Measurements from ENCODE around the gene TBC1D17.
A peak's percentile ranks its signal among the peaks of the same experiment; 100 is the strongest.

TBC1D17 gene

DNA sequence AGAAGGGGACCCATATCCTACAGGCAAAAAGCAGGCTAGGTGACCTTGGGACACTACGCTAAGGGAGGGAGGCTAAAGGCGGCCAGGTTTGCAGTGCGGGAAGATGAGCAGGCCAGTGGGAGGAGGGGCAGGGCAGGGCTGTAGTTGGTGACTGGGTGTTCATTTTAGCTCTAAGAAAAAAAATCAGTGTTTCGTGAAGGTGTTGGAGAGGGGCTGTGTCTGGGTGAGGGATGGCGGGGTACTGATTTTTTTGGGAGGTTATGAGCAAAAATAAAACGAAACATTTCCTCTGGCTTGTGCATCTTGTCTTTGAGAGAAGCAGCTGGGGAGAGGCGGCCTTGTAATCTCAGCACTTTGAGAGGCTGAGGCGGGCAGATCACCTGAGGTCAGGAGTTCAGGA lies 56.1 kb downstream of the TBC1D17 start:
- H3K4me2 ChIP-seq (ENCODE audit: low read length) = no peak overlapping the region
- peaks cover 3% of the 10 kb centered on the region for H3K79me2 ChIP-seq (ENCODE audit: insufficient read depth, low read length)
- H3K9ac ChIP-seq (ENCODE audit: low read length) = no peak overlapping the region
- no peaks in the 10 kb centered on the region for H4K20me1 ChIP-seq (ENCODE audit: insufficient read depth, low read length)
- TF ChIP-seq, protein P1, sequence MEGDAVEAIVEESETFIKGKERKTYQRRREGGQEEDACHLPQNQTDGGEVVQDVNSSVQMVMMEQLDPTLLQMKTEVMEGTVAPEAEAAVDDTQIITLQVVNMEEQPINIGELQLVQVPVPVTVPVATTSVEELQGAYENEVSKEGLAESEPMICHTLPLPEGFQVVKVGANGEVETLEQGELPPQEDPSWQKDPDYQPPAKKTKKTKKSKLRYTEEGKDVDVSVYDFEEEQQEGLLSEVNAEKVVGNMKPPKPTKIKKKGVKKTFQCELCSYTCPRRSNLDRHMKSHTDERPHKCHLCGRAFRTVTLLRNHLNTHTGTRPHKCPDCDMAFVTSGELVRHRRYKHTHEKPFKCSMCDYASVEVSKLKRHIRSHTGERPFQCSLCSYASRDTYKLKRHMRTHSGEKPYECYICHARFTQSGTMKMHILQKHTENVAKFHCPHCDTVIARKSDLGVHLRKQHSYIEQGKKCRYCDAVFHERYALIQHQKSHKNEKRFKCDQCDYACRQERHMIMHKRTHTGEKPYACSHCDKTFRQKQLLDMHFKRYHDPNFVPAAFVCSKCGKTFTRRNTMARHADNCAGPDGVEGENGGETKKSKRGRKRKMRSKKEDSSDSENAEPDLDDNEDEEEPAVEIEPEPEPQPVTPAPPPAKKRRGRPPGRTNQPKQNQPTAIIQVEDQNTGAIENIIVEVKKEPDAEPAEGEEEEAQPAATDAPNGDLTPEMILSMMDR (IDR thresholded peaks at IDR 0.05; ENCODE audit: low read length) = no peak
- no peak for TF ChIP-seq EZH2 (IDR thresholded peaks at IDR 0.05; ENCODE audit: borderline replicate concordance, low read length)
- H3K4me1 ChIP-seq (ENCODE audit: insufficient read depth, low read length, severe bottlenecking) = peaks cover 20% of the 10 kb centered on the region
- H3F3A ChIP-seq (ENCODE audit: insufficient read depth, low read length) = 0 out of 2 replicates have a peak, but pooled peaks cover 2% of the 10 kb centered on the region
- no peaks in the 10 kb centered on the region for H3K27me3 ChIP-seq (ENCODE audit: insufficient read depth, low read length)
- no peak overlapping the region for H2AFZ ChIP-seq (ENCODE audit: low read length)
- no peak overlapping the region for H3K4me3 ChIP-seq (ENCODE audit: low read depth, low read length, poor library complexity, severe bottlenecking)
- H3K36me3 ChIP-seq (ENCODE audit: insufficient read depth, low read length) = peaks cover 47% of the 10 kb centered on the region
- no peaks in the 10 kb centered on the region for H3K9me2 ChIP-seq (ENCODE audit: low read depth, low read length)
- H3K9me3 ChIP-seq (ENCODE audit: low read length) = no peaks in the 10 kb centered on the region
- no peak overlapping the region for H3K27ac ChIP-seq (ENCODE audit: low read depth, low read length, poor library complexity, severe bottlenecking)

DNA sequence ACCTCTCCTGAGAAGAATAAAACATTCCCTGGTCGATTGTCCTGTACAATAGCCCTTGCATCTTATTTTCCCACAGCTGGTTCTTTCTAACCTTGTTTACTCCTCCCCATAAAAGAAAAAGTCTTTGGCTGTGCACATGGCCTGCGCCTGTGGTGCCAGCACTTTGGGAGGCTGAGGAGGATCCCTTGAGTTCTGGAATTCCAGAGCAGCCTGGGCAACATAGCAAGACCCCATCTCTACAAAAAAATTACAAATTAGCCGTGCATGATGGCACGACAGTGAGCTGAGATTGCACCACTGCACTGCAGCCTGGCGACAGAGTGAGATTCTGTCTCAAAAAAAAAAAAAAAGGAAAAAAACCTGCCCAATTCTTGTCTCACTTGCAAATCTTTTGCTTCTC lies 59.0 kb downstream of the TBC1D17 start:
- Histone ChIP-seq H3K27me3 (ENCODE audit: insufficient read depth, low read length) (no peaks in the 10 kb centered on the region), H3K9ac (ENCODE audit: low read length) (no peak overlapping the region), H3K36me3 (ENCODE audit: insufficient read depth, low read length) (peaks cover 23% of the 10 kb centered on the region), H3K4me1 (ENCODE audit: insufficient read depth, low read length, severe bottlenecking) (peaks cover 2% of the 10 kb centered on the region), H3K4me2 (ENCODE audit: low read length) (no peak overlapping the region), H2AFZ (ENCODE audit: low read length) (no peak overlapping the region), H3K79me2 (ENCODE audit: insufficient read depth, low read length) (no peaks in the 10 kb centered on the region), H3K4me3 (ENCODE audit: low read depth, low read length, poor library complexity, severe bottlenecking) (no peak overlapping the region), H3K9me3 (ENCODE audit: low read length) (no peaks in the 10 kb centered on the region), H3K27ac (ENCODE audit: low read depth, low read length, poor library complexity, severe bottlenecking) (no peak overlapping the region), H3K9me2 (ENCODE audit: low read depth, low read length) (no peaks in the 10 kb centered on the region), H4K20me1 (ENCODE audit: insufficient read depth, low read length) (no peaks in the 10 kb centered on the region), H3F3A (ENCODE audit: insufficient read depth, low read length) (0 out of 2 replicates have a peak, but pooled peaks cover 2% of the 10 kb centered on the region)
- TF ChIP-seq EZH2 (IDR thresholded peaks at IDR 0.05; ENCODE audit: borderline replicate concordance, low read length) = no peak
- TF ChIP-seq, protein P1 (IDR thresholded peaks at IDR 0.05; ENCODE audit: low read length) = no peak

DNA sequence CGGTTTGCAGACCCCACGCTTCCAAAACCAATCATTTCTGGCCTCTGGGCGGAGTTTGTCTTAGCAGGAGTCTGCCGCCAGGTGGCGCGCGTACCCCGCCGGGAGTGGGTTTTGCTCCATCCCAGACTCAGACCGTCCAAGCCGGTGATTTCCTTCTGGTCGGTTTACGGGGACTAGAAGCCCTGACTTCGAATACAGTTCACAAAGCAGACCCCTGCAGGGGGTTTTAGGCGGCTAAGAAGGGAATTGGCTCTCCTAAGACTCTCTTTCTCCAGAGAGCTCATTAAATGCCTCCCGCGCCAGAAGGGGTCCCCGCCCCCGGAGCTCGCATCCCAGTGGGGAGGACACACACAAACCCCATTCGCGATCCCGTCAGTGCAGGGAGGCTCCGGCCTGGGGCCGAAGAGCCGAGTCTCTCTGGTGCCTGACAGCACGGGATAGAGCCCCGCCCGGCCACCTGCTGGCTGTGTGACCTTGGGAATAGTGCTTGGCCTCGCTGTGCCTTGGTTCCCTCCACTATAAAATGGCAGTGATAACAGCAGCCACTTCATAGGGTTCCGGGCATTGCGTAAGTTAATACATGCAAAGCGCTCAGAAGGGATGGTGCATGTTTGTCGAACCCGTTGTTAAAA lies 60.4 kb downstream of the TBC1D17 start:
- Histone ChIP-seq H3F3A (ENCODE audit: insufficient read depth, low read length) (0 out of 2 replicates have a peak, but pooled peaks cover 2% of the 10 kb centered on the region), H3K9ac (ENCODE audit: low read length) (no peak overlapping the region), H4K20me1 (ENCODE audit: insufficient read depth, low read length) (no peaks in the 10 kb centered on the region), H3K9me3 (ENCODE audit: low read length) (no peaks in the 10 kb centered on the region), H3K36me3 (ENCODE audit: insufficient read depth, low read length) (peaks cover 11% of the 10 kb centered on the region), H3K4me1 (ENCODE audit: insufficient read depth, low read length, severe bottlenecking) (no peaks in the 10 kb centered on the region), H3K27ac (ENCODE audit: low read depth, low read length, poor library complexity, severe bottlenecking) (no peak overlapping the region), H3K27me3 (ENCODE audit: insufficient read depth, low read length) (no peaks in the 10 kb centered on the region), H2AFZ (ENCODE audit: low read length) (no peak overlapping the region), H3K4me2 (ENCODE audit: low read length) (no peak overlapping the region), H3K9me2 (ENCODE audit: low read depth, low read length) (no peaks in the 10 kb centered on the region), H3K79me2 (ENCODE audit: insufficient read depth, low read length) (no peaks in the 10 kb centered on the region), H3K4me3 (ENCODE audit: low read depth, low read length, poor library complexity, severe bottlenecking) (no peak overlapping the region)
- TF ChIP-seq EZH2 (IDR thresholded peaks at IDR 0.05; ENCODE audit: borderline replicate concordance, low read length) = no peak
- TF ChIP-seq, protein P1 (IDR thresholded peaks at IDR 0.05; ENCODE audit: low read length) = peak; percentile 93
